HepG2 (cell line): ENCODE data around the gene IMMT. TPM values are rescaled to one million over a fixed set of nuclear protein-coding genes. Genes with fewer than 3 reads are reported as not detected.
A peak's percentile ranks its signal among the peaks of the same experiment; 100 is the strongest.

Experiments
- ATAC-seq: fragments of 200-7000 bp; cut with Tn5 transposase; 3 replicates; pipeline ENCODE4 v1.9.1; 2020; ENCODE audit warnings: mild to moderate bottlenecking, moderate library complexity
- BruUV-seq: library from RNA; stranded (reverse); fragments of 400-500 nt; replicated peaks from 2 replicates; lab custom pipeline; 2021; lab: Mats Ljungman, UMichigan
- CTCF ChIA-PET: fragments of 300-600 bp; formaldehyde crosslinking; extraction: SDS; loops from one replicate; lab custom pipeline; 2021; ENCODE audit warnings: low total read pairs, inconsistent platforms, low intra/inter-chr PET ratio; lab: Yijun Ruan, JAX
- POLR2A ChIA-PET: fragments of 350-600 bp; sonication (Branson Sonifier 250); formaldehyde crosslinking; loops from one replicate; lab custom pipeline; 2020; ENCODE audit warnings: antibody characterized with exemption, inconsistent platforms; lab: Yijun Ruan, JAX
- DNase-seq: peaks from one replicate; pipeline ENCODE4 v3.0.0-alpha.2; 2015; ENCODE audit warnings: low spot score
- FAIRE-seq: peaks from 3 replicates; lab custom pipeline; 2011; peaks lifted over from hg19 to GRCh38; lab: Jason Lieb, UNC
- H2AFZ ChIP-seq: one replicate; pipeline ENCODE4 v1.6.1; 2011; ENCODE audit warnings: low read length, inconsistent platforms
- H3K27ac ChIP-seq: fragments of 300-600 bp; 3 replicates; pipeline ENCODE4 v1.8.0; 2011; ENCODE audit warnings: mixed run types, mild to moderate bottlenecking, mixed read lengths, low read length, inconsistent platforms; ENCODE audit not compliant: insufficient read depth; ENCODE audit errors: extremely low read length
- H3K27me3 ChIP-seq, 2 experiments: fragments of 200-600 bp in 1 of 2; 2 replicates in 1 of 2; 3 replicates in 1 of 2; pipeline versions ENCODE4 v1.6.0 to v1.8.0; 2011; ENCODE audit warnings: low read length in 2 of 2, mild to moderate bottlenecking in 2 of 2, moderate library complexity in 2 of 2, inconsistent platforms in 1 of 2; ENCODE audit not compliant: insufficient read depth in 2 of 2, control insufficient read depth in 1 of 2
- H3K36me3 ChIP-seq, 2 experiments: fragments of 200-600 bp in 1 of 2; replicated peaks in 1 of 2; 2 replicates in 1 of 2; 3 replicates in 1 of 2; pipeline versions ENCODE4 v1.5.1 to v1.8.0; 2011; ENCODE audit warnings: low read length in 2 of 2, inconsistent platforms in 1 of 2; ENCODE audit not compliant: insufficient read depth in 2 of 2, control insufficient read depth in 1 of 2
- H3K4me1 ChIP-seq: 2 replicates; pipeline ENCODE4 v1.5.1; 2012; ENCODE audit warnings: low read length, inconsistent platforms; ENCODE audit not compliant: insufficient read depth
- H3K4me2 ChIP-seq: 2 replicates; pipeline ENCODE4 v1.6.0; 2011; ENCODE audit warnings: low read depth, low read length, inconsistent platforms
- H3K4me3 ChIP-seq, 3 experiments: fragments of 200-600 bp in 1 of 3; sonication (generic), shearing (Covaris generic) in 1 of 3; replicated peaks in 1 of 3; 2 replicates each; pipeline ENCODE4 v1.5.1; 2011 to 2016; ENCODE audit warnings: low read length in 3 of 3, inconsistent platforms in 2 of 3, low read depth in 2 of 3, mild to moderate bottlenecking in 2 of 3, control low read depth in 1 of 3, mixed read lengths in 1 of 3; ENCODE audit not compliant: insufficient read depth in 1 of 3
- H3K79me2 ChIP-seq: one replicate; pipeline ENCODE4 v1.6.1; 2011; ENCODE audit warnings: low read length, inconsistent platforms; ENCODE audit not compliant: insufficient read depth
- H3K9ac ChIP-seq: 2 replicates; pipeline ENCODE4 v1.6.0; 2011; ENCODE audit warnings: mild to moderate bottlenecking, low read depth, low read length, inconsistent platforms; ENCODE audit not compliant: insufficient read depth
- H3K9me3 ChIP-seq: 2 replicates; pipeline ENCODE4 v1.5.1; 2012; ENCODE audit warnings: mild to moderate bottlenecking, low read length
- H4K20me1 ChIP-seq: 2 replicates; pipeline ENCODE4 v1.6.0; 2011; ENCODE audit warnings: inconsistent platforms, mild to moderate bottlenecking, low read length, moderate library complexity; ENCODE audit not compliant: insufficient read depth
- CBX5 ChIP-seq: sonication (generic); formaldehyde crosslinking; IDR thresholded peaks from 2 replicates; pipeline ENCODE4 v1.4.0; 2020; ENCODE audit warnings: missing genetic modification reagents, borderline replicate concordance
- CEBPB ChIP-seq: IDR thresholded peaks from 2 replicates; pipeline ENCODE4 v1.6.1; 2011; ENCODE audit warnings: low read depth, low read length, improper control_type of control experiment, borderline replicate concordance
- HCFC1 ChIP-seq: fragments of 150-350 bp; IDR thresholded peaks from 2 replicates; pipeline ENCODE4 v1.6.1; 2014; ENCODE audit warnings: low read depth, low read length
- PAWR ChIP-seq: sonication (generic); formaldehyde crosslinking; IDR thresholded peaks from 2 replicates; pipeline ENCODE4 v1.4.0; 2020; ENCODE audit warnings: missing genetic modification reagents, mild to moderate bottlenecking, borderline replicate concordance
- POLR2G ChIP-seq: fragments of 200-400 bp; formaldehyde crosslinking; IDR thresholded peaks from 2 replicates; pipeline ENCODE4 v1.6.1; 2018; ENCODE audit warnings: mild to moderate bottlenecking, low read depth, low read length, moderate library complexity
- SAFB2 ChIP-seq: sonication (generic); formaldehyde crosslinking; IDR thresholded peaks from 2 replicates; pipeline ENCODE4 v1.5.1; 2020; ENCODE audit warnings: missing genetic modification reagents, low read depth, mild to moderate bottlenecking, borderline replicate concordance
- THYN1 ChIP-seq: sonication (generic); formaldehyde crosslinking; IDR thresholded peaks from 2 replicates; pipeline ENCODE4 v1.8.1; 2023; ENCODE audit warnings: low read depth, mild to moderate bottlenecking, moderate library complexity, missing genetic modification reagents, borderline replicate concordance
- TMF1 ChIP-seq: sonication (generic); formaldehyde crosslinking; IDR thresholded peaks from 2 replicates; pipeline ENCODE4 v1.8.1; 2022; ENCODE audit warnings: low read depth, missing genetic modification reagents
- ZNF556 ChIP-seq: sonication (generic); formaldehyde crosslinking; IDR thresholded peaks from 2 replicates; pipeline ENCODE4 v1.4.0; 2020; ENCODE audit warnings: mild to moderate bottlenecking, missing genetic modification reagents, borderline replicate concordance
- whole genome bisulfite sequencing: methylation state at CpG from one replicate; pipeline ENCODE4 v1.1.6; 2017; ENCODE audit warnings: low lambda C conversion rate; 5-methylcytosine and 5-hydroxymethylcytosine counted together
- in situ Hi-C: cut with HindIII; loops from 2 replicates; pipeline ENCODE4 v1.10.0; 2017; ENCODE audit warnings: low pct_unique_long_range_greater_than_20kb; ENCODE audit not compliant: extremely low pct_ligation_motif_present
- intact Hi-C: fragments of 100-400 bp; cut with micrococcal nuclease; formaldehyde crosslinking; loops from one replicate; pipeline ENCODE4 v1.10.0; 2022; ENCODE audit not compliant: unreplicated experiment
- polyA plus RNA-seq, 8 experiments: library from polyadenylated mRNA; depleted of rRNA in 3 of 8; stranded (reverse) in 7 of 8; unstranded in 1 of 8; fragments of >200 nt; fragmentation: Illumina TruSeq in 4 of 8; extraction: Trizol in 4 of 8; gene quantifications; 2 replicates each; pipeline versions ENCODE4 v1.2.1 to v1.2.3, GENCODE V29; 2011 to 2016; ENCODE audit warnings: low read depth in 4 of 8, missing spikeins in 1 of 8, mixed read lengths in 1 of 8; ENCODE audit not compliant: insufficient read depth in 1 of 8
- total RNA-seq, 5 experiments: library from RNA; depleted of rRNA; stranded (reverse); fragments of >200 nt; fragmentation: Illumina TruSeq; extraction: Trizol; gene quantifications; 2 replicates each; pipeline ENCODE4 v1.2.3, GENCODE V29; 2016; ENCODE audit warnings: low read depth in 1 of 5
- TF ChIP-seq, protein P1 (sequence below): IDR thresholded peaks from 2 replicates; pipeline ENCODE4 v1.6.1; 2018; ENCODE audit warnings: missing genetic modification reagents, mild to moderate bottlenecking, missing compliant biosample characterization

IMMT gene
- total and polyA plus RNA-seq, 2 of the 13 experiments (the other 11 are each of a cell fraction or from before 2014, with no cell fraction given), result 63.5 to 119 TPM

DNA sequence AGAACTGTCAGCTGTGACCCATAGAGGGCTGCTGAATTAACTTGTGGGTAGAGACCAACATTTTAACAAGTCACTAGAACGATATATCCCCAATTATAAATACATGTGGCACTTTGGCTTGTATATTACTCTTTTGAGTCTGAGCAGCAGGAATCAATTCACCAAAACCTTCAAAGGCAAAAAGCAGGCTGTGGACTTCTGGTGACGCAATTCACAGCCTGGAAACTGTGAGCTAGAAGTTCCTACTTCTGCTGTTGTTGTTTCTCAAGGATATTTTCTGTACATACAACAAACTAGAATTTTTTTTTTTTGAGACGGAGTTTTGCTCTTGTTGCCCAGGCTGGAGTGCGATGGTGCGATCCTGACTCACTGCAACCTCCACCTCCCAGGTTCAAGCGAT, 52.0 kb downstream of the IMMT start:
- no TSS peak for BruUV-seq
- Histone ChIP-seq H2AFZ (no peak overlapping the region), H3K27me3 (no peaks in the 10 kb centered on the region), H3K36me3 (peaks cover 22 to 69% of the 10 kb centered on the region in 2 experiments), H4K20me1 (no peaks in the 10 kb centered on the region), H3K4me2 (no peak overlapping the region), H3K4me1 (peaks cover 20% of the 10 kb centered on the region), H3K9me3 (no peaks in the 10 kb centered on the region), H3K27ac (no peak overlapping the region), H3K79me2 (no peaks in the 10 kb centered on the region), H3K4me3 (no peak overlapping the region), H3K9ac (no peak overlapping the region)
- POLR2A ChIA-PET, result interaction anchor here (1.5 kb wide), 1 partner anchor 15 kb away, joined by 3 read pairs; no protein-coding TSS in a partner anchor
- intact Hi-C loops, result loop anchor here (5.0 kb wide), 1 partner anchor 36 kb away; the partner anchor contains the start of genes POLR1A and PTCD3
- TF ChIP-seq CEBPB (peak; percentile 57; the same call in 1 of the 2 replicates), POLR2G (peak; percentile 21; the same call in 1 of the 2 replicates)
- TF ChIP-seq, protein P1, sequence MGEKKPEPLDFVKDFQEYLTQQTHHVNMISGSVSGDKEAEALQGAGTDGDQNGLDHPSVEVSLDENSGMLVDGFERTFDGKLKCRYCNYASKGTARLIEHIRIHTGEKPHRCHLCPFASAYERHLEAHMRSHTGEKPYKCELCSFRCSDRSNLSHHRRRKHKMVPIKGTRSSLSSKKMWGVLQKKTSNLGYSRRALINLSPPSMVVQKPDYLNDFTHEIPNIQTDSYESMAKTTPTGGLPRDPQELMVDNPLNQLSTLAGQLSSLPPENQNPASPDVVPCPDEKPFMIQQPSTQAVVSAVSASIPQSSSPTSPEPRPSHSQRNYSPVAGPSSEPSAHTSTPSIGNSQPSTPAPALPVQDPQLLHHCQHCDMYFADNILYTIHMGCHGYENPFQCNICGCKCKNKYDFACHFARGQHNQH, result no peak
- ATAC-seq (no peak), DNase-seq (no peak), FAIRE-seq (no peak)
- in situ Hi-C loops, result no loop called here
- CTCF ChIA-PET, result no interaction called here
- WGBS, result 98% methylated on average over 6 of the region's 6 CpGs

DNA sequence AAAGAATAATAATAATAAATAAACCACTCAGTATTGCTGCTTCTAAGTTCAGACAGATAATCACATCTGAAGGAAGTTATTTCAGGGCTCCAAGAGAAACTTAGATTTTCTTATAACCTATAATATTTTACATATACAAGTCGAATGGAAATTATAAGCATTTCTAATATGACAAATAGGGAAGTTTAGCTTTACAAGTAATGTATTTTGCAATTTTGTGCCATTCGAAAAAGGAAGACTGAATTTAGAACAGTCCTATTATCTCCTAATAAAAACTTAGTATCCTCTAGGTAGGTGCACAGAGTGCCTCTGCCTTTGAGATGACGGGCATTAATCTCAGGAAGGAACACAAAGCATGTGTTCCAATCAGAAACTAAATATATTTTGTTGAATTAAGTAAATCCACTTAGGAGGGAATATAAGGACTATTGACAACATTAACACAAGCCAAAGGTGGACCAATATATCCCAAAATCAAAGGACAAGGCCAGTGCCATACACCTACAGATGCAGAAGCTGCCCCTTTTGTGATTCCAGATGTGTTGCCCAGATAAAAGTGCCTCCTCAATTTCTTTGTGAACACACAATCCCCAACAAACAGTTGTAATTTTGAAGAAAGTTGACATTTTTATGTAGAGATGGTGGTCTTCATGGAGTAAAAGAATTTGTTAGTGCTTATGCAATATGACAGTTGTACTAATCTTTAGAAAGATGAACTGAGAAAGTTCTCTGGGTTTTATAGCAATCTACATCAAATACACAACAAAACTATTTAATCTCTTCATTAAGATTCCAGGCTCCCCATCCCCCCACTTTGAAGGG, 52.6 kb downstream of the IMMT start:
- no peaks in the 10 kb centered on the region for H4K20me1 ChIP-seq
- intact Hi-C loops, result loop anchor here (5.0 kb wide), 1 partner anchor 35 kb away; the partner anchor contains the start of genes POLR1A and PTCD3
- H3K36me3 ChIP-seq, result peaks cover 23 to 69% of the 10 kb centered on the region in 2 experiments
- H3K27ac ChIP-seq, result no peak overlapping the region
- BruUV-seq, result TSS peak; percentile 0
- ChIA-PET CTCF (no interaction called here), POLR2A (interaction anchor here (1.5 kb wide), 1 partner anchor 14 kb away, joined by 3 read pairs; no protein-coding TSS in a partner anchor)
- no peak overlapping the region for H3K9ac ChIP-seq
- H3K79me2 ChIP-seq, result no peaks in the 10 kb centered on the region
- DNase-seq (no peak), FAIRE-seq (no peak), ATAC-seq (no peak)
- peaks cover 20% of the 10 kb centered on the region for H3K4me1 ChIP-seq
- no peak overlapping the region for H2AFZ ChIP-seq
- WGBS, result 64% methylated on average over 3 of the region's 3 CpGs
- H3K9me3 ChIP-seq, result no peaks in the 10 kb centered on the region
- H3K4me3 ChIP-seq, result no peak overlapping the region
- H3K27me3 ChIP-seq, result no peaks in the 10 kb centered on the region
- in situ Hi-C loops, result no loop called here
- no peak overlapping the region for H3K4me2 ChIP-seq
- TF ChIP-seq CBX5 (CRISPR knock-in tag), result no peak
- TF ChIP-seq THYN1 (CRISPR knock-in tag), result no peak
- TF ChIP-seq HCFC1, result no peak
- no peak for TF ChIP-seq PAWR (CRISPR knock-in tag)
- TF ChIP-seq SAFB2, result no peak
- TF ChIP-seq TMF1 (CRISPR knock-in tag), result no peak
- no peak for TF ChIP-seq ZNF556
